Stimulated activated CD8-positive, alpha-beta memory T cell treated with anti-CD3 and anti-CD28 coated beads, Interleukin-4, amount 100 ng/mL, for 48 hours (primary cell): ENCODE data around the gene NLRP1.

ENCODE experiments used
- DNase-seq: peaks from one replicate; pipeline ENCODE4 v3.0.0-alpha.2; 2020

Gene NLRP1

GRCh38 chr17:5584383-5585286 lies at the start of gene NLRP1:
TSS of gene NLRP1 (minus strand) at chr17:5584509. CDS start at chr17:5583957, 552 bp downstream.
- DNase-seq = peak; percentile 96

- DNase-seq = no peak
These were observed 47.8 kb upstream of the NLRP1 start for GRCh38 chr17:5631958-5632590.

- no peak for DNase-seq
These were observed 46.1 kb upstream of the NLRP1 start for GRCh38 chr17:5630434-5630833.

- no peak for DNase-seq
These were observed 44.8 kb upstream of the NLRP1 start for GRCh38 chr17:5629128-5629527.

GRCh38 chr17:5628262-5628661 lies 44.0 kb upstream of the NLRP1 start:
- DNase-seq = no peak

- no peak for DNase-seq
These were observed 39.9 kb upstream of the NLRP1 start for GRCh38 chr17:5624211-5624610.

- DNase-seq = no peak
These were observed 37.4 kb upstream of the NLRP1 start for GRCh38 chr17:5621729-5622128.

GRCh38 chr17:5621026-5621425 lies 36.7 kb upstream of the NLRP1 start:
- no peak for DNase-seq

GRCh38 chr17:5619088-5619740 lies 34.9 kb upstream of the NLRP1 start:
- peak; percentile 31 for DNase-seq

GRCh38 chr17:5618476-5618875 lies 34.2 kb upstream of the NLRP1 start:
- no peak for DNase-seq

- DNase-seq = no peak
These were observed 31.2 kb upstream of the NLRP1 start for GRCh38 chr17:5615476-5615875.

GRCh38 chr17:5610956-5611355 lies 26.6 kb upstream of the NLRP1 start:
- DNase-seq = no peak

- DNase-seq = no peak
These were observed 24.2 kb upstream of the NLRP1 start for GRCh38 chr17:5608399-5609112.

- no peak for DNase-seq
These were observed 23.6 kb upstream of the NLRP1 start for GRCh38 chr17:5607946-5608345.

GRCh38 chr17:5605452-5605851 lies 21.1 kb upstream of the NLRP1 start:
- DNase-seq = no peak

- DNase-seq = no peak
These were observed 15.7 kb upstream of the NLRP1 start for GRCh38 chr17:5600041-5600440.

- no peak for DNase-seq
These were observed 14.1 kb upstream of the NLRP1 start for GRCh38 chr17:5598457-5598856.

- no peak for DNase-seq
These were observed 12.1 kb upstream of the NLRP1 start for GRCh38 chr17:5596421-5596820.

GRCh38 chr17:5595831-5596230 lies 11.5 kb upstream of the NLRP1 start:
- no peak for DNase-seq

- no peak for DNase-seq
These were observed 8.1 kb upstream of the NLRP1 start for GRCh38 chr17:5592382-5592781.

- DNase-seq = no peak
These were observed 7.7 kb upstream of the NLRP1 start for GRCh38 chr17:5591966-5592365.

GRCh38 chr17:5588584-5588983 lies 4.3 kb upstream of the NLRP1 start:
- DNase-seq = no peak

- DNase-seq = peak; percentile 45
These were observed 3.2 kb upstream of the NLRP1 start for GRCh38 chr17:5587438-5588032.
